ENCODE results near the gene CRP.

Gene CRP

GRCh38 chr1:159749630-159750029 is 35.2 kb upstream of the CRP start:
- no peak overlapping the region for H2BK15ac ChIP-seq (ENCODE audit: low read depth, poor library complexity, severe bottlenecking)
- H3K79me1 ChIP-seq (replicated peaks; ENCODE audit: low read length, poor library complexity, severe bottlenecking), result no peaks in the 10 kb centered on the region
- H3K9ac ChIP-seq (ENCODE audit: low read length), result no peak overlapping the region
- no CpG with 5 or more reads among the region's 2 CpGs for whole genome bisulfite sequencing
- no peak overlapping the region for H3K14ac ChIP-seq (ENCODE audit: low read length in 2 of 2)
- H3K23ac ChIP-seq (ENCODE audit: low read length in 2 of 2), result no peak overlapping the region
- no peaks in the 10 kb centered on the region for H3K36me3 ChIP-seq (ENCODE audit: control insufficient read depth in 1 of 2, insufficient read depth in 2 of 2, low read depth in 1 of 2, low read length in 2 of 2)
- DNase-seq, result no peak
- no peak overlapping the region for H2BK12ac ChIP-seq (ENCODE audit: low read length in 2 of 2)
- no peaks in the 10 kb centered on the region for H3K27me3 ChIP-seq (ENCODE audit: control insufficient read depth in 1 of 2, insufficient read depth in 1 of 2, low read length in 2 of 2)
- no peak overlapping the region for H3K4ac ChIP-seq (ENCODE audit: low read depth in 1 of 2, low read length in 2 of 2)
- H3K4me1 ChIP-seq (ENCODE audit: control insufficient read depth, insufficient read depth, low read depth, low read length), result no peaks in the 10 kb centered on the region
- H2BK120ac ChIP-seq (ENCODE audit: low read depth, low read length), result no peak overlapping the region
- no peak overlapping the region for H3K18ac ChIP-seq (ENCODE audit: low read depth in 1 of 2, low read length in 2 of 2)
- no peak overlapping the region for H2AK5ac ChIP-seq (ENCODE audit: low read length, severe bottlenecking)
- H3K9me3 ChIP-seq (ENCODE audit: control insufficient read depth, low read length), result no peaks in the 10 kb centered on the region
- H4K8ac ChIP-seq (ENCODE audit: low read length), result no peak overlapping the region
- no peak overlapping the region for H3K4me2 ChIP-seq (ENCODE audit: low read length, poor library complexity, severe bottlenecking)
- H3K4me3 ChIP-seq (ENCODE audit: insufficient read depth in 1 of 2, low read depth in 1 of 2, low read length in 2 of 2), result no peak overlapping the region
- H4K91ac ChIP-seq (ENCODE audit: low read length), result no peak overlapping the region
- no peak overlapping the region for H2AFZ ChIP-seq (ENCODE audit: low read depth, low read length)
- no peak overlapping the region for H3K27ac ChIP-seq (ENCODE audit: low read length, poor library complexity, severe bottlenecking)
- H2BK5ac ChIP-seq (ENCODE audit: low read depth, low read length, poor library complexity, severe bottlenecking), result no peak overlapping the region

DNA sequence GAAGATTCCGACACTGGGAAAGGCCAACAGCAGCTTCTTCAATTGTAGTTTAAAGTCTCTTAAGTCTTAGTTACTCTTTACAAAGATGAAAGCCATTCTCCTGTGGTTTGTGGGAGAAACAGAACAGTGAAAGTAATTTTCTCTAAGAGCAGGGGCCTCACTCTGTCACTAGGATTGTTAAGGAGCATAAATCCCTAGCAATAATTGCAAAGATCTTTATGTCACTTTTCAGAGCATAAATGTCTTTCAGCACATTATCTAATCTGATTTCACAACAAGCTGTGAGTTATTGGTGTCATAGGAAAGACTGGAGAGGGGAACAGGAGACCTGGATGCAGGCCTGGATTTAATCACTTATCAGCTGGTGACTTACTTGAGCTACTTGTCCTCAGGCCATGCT is 34.0 kb upstream of the CRP start:
- H3K36me3 ChIP-seq (ENCODE audit: control insufficient read depth in 1 of 2, insufficient read depth in 2 of 2, low read depth in 1 of 2, low read length in 2 of 2), result no peaks in the 10 kb centered on the region
- H3K18ac ChIP-seq (ENCODE audit: low read depth in 1 of 2, low read length in 2 of 2), result no peak overlapping the region
- 78% methylated on average over 1 of the region's 1 CpG for WGBS
- no peak overlapping the region for H2BK120ac ChIP-seq (ENCODE audit: low read depth, low read length)
- no peak overlapping the region for H2AFZ ChIP-seq (ENCODE audit: low read depth, low read length)
- H3K4me2 ChIP-seq (ENCODE audit: low read length, poor library complexity, severe bottlenecking), result no peak overlapping the region
- no peak overlapping the region for H3K14ac ChIP-seq (ENCODE audit: low read length in 2 of 2)
- no peak overlapping the region for H3K4me3 ChIP-seq (ENCODE audit: insufficient read depth in 1 of 2, low read depth in 1 of 2, low read length in 2 of 2)
- no peaks in the 10 kb centered on the region for H3K4me1 ChIP-seq (ENCODE audit: control insufficient read depth, insufficient read depth, low read depth, low read length)
- no peak overlapping the region for H3K4ac ChIP-seq (ENCODE audit: low read depth in 1 of 2, low read length in 2 of 2)
- H2BK15ac ChIP-seq (ENCODE audit: low read depth, poor library complexity, severe bottlenecking), result no peak overlapping the region
- H3K27me3 ChIP-seq (ENCODE audit: control insufficient read depth in 1 of 2, insufficient read depth in 1 of 2, low read length in 2 of 2), result no peaks in the 10 kb centered on the region
- H4K91ac ChIP-seq (ENCODE audit: low read length), result no peak overlapping the region
- no peak overlapping the region for H3K23ac ChIP-seq (ENCODE audit: low read length in 2 of 2)
- DNase-seq, result no peak
- no peak overlapping the region for H3K27ac ChIP-seq (ENCODE audit: low read length, poor library complexity, severe bottlenecking)
- no peak overlapping the region for H4K8ac ChIP-seq (ENCODE audit: low read length)
- no peak overlapping the region for H2BK5ac ChIP-seq (ENCODE audit: low read depth, low read length, poor library complexity, severe bottlenecking)
- H3K79me1 ChIP-seq (replicated peaks; ENCODE audit: low read length, poor library complexity, severe bottlenecking), result no peaks in the 10 kb centered on the region
- H3K9me3 ChIP-seq (ENCODE audit: control insufficient read depth, low read length), result no peaks in the 10 kb centered on the region
- no peak overlapping the region for H2AK5ac ChIP-seq (ENCODE audit: low read length, severe bottlenecking)
- H3K9ac ChIP-seq (ENCODE audit: low read length), result no peak overlapping the region
- H2BK12ac ChIP-seq (ENCODE audit: low read length in 2 of 2), result no peak overlapping the region

GRCh38 chr1:159746666-159747065 is 32.3 kb upstream of the CRP start:
- Histone ChIP-seq H3K9me3 (ENCODE audit: control insufficient read depth, low read length) (no peaks in the 10 kb centered on the region), H2BK120ac (ENCODE audit: low read depth, low read length) (no peak overlapping the region), H3K4me3 (ENCODE audit: insufficient read depth in 1 of 2, low read depth in 1 of 2, low read length in 2 of 2) (no peak overlapping the region), H2AFZ (ENCODE audit: low read depth, low read length) (no peak overlapping the region), H3K36me3 (ENCODE audit: control insufficient read depth in 1 of 2, insufficient read depth in 2 of 2, low read depth in 1 of 2, low read length in 2 of 2) (no peaks in the 10 kb centered on the region), H2BK5ac (ENCODE audit: low read depth, low read length, poor library complexity, severe bottlenecking) (no peak overlapping the region), H3K18ac (ENCODE audit: low read depth in 1 of 2, low read length in 2 of 2) (no peak overlapping the region), H2BK15ac (ENCODE audit: low read depth, poor library complexity, severe bottlenecking) (no peak overlapping the region), H4K91ac (ENCODE audit: low read length) (no peak overlapping the region), H3K23ac (ENCODE audit: low read length in 2 of 2) (no peak overlapping the region), H3K4me1 (ENCODE audit: control insufficient read depth, insufficient read depth, low read depth, low read length) (no peaks in the 10 kb centered on the region), H2BK12ac (ENCODE audit: low read length in 2 of 2) (no peak overlapping the region), H2AK5ac (ENCODE audit: low read length, severe bottlenecking) (no peak overlapping the region), H3K14ac (ENCODE audit: low read length in 2 of 2) (no peak overlapping the region), H4K8ac (ENCODE audit: low read length) (no peak overlapping the region), H3K27me3 (ENCODE audit: control insufficient read depth in 1 of 2, insufficient read depth in 1 of 2, low read length in 2 of 2) (no peaks in the 10 kb centered on the region), H3K9ac (ENCODE audit: low read length) (no peak overlapping the region), H3K4ac (ENCODE audit: low read depth in 1 of 2, low read length in 2 of 2) (no peak overlapping the region), H3K79me1 (replicated peaks; ENCODE audit: low read length, poor library complexity, severe bottlenecking) (no peaks in the 10 kb centered on the region), H3K27ac (ENCODE audit: low read length, poor library complexity, severe bottlenecking) (no peak overlapping the region), H3K4me2 (ENCODE audit: low read length, poor library complexity, severe bottlenecking) (no peak overlapping the region)
- no peak for DNase-seq
- WGBS, result 50% methylated on average over 2 of the region's 3 CpGs

DNA sequence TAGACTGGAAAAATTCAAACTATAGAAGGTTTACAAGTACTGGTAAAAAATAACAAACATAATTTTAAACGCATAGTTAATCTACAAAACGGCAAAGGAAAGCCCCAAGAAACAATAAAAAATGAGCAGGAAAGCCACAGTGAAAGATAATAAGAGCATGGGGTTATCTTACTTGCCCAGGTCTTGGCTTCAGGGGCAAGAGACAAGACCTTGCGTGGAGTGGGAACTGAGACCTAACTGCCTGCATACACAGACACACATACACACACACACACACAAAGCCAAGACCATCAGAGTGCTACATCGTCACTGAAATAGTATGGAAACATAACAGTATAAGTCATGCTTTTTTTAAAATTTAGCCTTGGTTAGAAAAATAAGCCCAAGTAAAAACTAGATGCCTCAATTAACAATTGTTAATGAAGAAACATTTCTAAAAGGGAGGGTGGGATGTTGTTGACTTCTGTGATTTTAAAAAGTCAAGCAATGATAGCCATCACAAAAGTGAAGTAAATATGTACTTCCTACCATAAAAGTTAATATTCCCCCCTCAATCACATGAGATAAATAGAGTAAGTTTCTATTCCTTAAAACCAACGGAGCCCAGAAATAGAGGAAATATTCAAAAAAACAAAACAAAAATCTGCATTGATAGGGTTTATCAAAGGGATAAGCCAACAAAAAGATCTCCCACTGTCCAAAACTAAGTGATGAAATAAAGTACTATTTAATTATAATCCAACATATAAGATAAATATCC is 29.4 kb upstream of the CRP start:
- Histone ChIP-seq H3K4ac (ENCODE audit: low read depth in 1 of 2, low read length in 2 of 2) (no peak overlapping the region), H3K4me3 (ENCODE audit: insufficient read depth in 1 of 2, low read depth in 1 of 2, low read length in 2 of 2) (no peak overlapping the region), H2AK5ac (ENCODE audit: low read length, severe bottlenecking) (no peak overlapping the region), H2BK5ac (ENCODE audit: low read depth, low read length, poor library complexity, severe bottlenecking) (no peak overlapping the region), H3K9ac (ENCODE audit: low read length) (no peak overlapping the region), H2BK12ac (ENCODE audit: low read length in 2 of 2) (no peak overlapping the region), H3K23ac (ENCODE audit: low read length in 2 of 2) (no peak overlapping the region), H4K91ac (ENCODE audit: low read length) (no peak overlapping the region), H3K4me1 (ENCODE audit: control insufficient read depth, insufficient read depth, low read depth, low read length) (no peaks in the 10 kb centered on the region), H3K27ac (ENCODE audit: low read length, poor library complexity, severe bottlenecking) (no peak overlapping the region), H3K18ac (ENCODE audit: low read depth in 1 of 2, low read length in 2 of 2) (no peak overlapping the region), H3K9me3 (ENCODE audit: control insufficient read depth, low read length) (no peaks in the 10 kb centered on the region), H2BK15ac (ENCODE audit: low read depth, poor library complexity, severe bottlenecking) (no peak overlapping the region), H3K14ac (ENCODE audit: low read length in 2 of 2) (no peak overlapping the region), H3K4me2 (ENCODE audit: low read length, poor library complexity, severe bottlenecking) (no peak overlapping the region), H3K27me3 (ENCODE audit: control insufficient read depth in 1 of 2, insufficient read depth in 1 of 2, low read length in 2 of 2) (no peaks in the 10 kb centered on the region), H3K36me3 (ENCODE audit: control insufficient read depth in 1 of 2, insufficient read depth in 2 of 2, low read depth in 1 of 2, low read length in 2 of 2) (no peaks in the 10 kb centered on the region), H3K79me1 (replicated peaks; ENCODE audit: low read length, poor library complexity, severe bottlenecking) (no peaks in the 10 kb centered on the region), H4K8ac (ENCODE audit: low read length) (no peak overlapping the region), H2AFZ (ENCODE audit: low read depth, low read length) (no peak overlapping the region), H2BK120ac (ENCODE audit: low read depth, low read length) (no peak overlapping the region)
- no peak for DNase-seq
- WGBS, result 33% methylated on average over 1 of the region's 5 CpGs

Data from mesenchymal stem cell (in vitro differentiated cells and primary cell).